Measurements from ENCODE around the gene ARHGEF5.

DNA sequence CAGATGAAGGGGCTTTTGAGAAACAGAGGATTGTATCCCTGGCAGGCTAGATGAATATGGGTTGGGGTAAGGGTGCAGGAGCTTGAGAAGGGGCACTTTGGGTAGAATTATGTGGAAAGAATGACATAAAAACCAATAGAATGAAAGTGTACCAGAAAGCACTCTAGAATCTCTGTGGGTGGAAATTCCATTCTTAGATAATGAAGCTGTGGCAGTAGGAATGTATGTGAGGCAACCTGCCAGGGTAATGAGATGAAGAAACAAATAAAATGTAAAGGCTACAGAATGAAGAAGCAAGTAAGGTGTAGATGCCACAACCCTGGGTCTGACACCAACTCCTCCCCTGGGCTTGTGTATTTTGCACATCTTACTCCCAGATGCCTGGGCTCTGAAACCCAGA lies 31.5 kb downstream of the ARHGEF5 start:
- TF ChIP-seq RFX5 (IDR thresholded peaks at IDR 0.05; ENCODE audit: low read length) (no peak), TEAD4 (IDR thresholded peaks at IDR 0.05; ENCODE audit: borderline replicate concordance, insufficient read depth) (no peak)
- TF ChIP-seq, protein P1, sequence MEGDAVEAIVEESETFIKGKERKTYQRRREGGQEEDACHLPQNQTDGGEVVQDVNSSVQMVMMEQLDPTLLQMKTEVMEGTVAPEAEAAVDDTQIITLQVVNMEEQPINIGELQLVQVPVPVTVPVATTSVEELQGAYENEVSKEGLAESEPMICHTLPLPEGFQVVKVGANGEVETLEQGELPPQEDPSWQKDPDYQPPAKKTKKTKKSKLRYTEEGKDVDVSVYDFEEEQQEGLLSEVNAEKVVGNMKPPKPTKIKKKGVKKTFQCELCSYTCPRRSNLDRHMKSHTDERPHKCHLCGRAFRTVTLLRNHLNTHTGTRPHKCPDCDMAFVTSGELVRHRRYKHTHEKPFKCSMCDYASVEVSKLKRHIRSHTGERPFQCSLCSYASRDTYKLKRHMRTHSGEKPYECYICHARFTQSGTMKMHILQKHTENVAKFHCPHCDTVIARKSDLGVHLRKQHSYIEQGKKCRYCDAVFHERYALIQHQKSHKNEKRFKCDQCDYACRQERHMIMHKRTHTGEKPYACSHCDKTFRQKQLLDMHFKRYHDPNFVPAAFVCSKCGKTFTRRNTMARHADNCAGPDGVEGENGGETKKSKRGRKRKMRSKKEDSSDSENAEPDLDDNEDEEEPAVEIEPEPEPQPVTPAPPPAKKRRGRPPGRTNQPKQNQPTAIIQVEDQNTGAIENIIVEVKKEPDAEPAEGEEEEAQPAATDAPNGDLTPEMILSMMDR (IDR thresholded peaks at IDR 0.05): no peak
